LNCaP clone FGC (cell line): Measurements from ENCODE around the gene SUN1.

Experiments used
- DNase-seq: peaks from one replicate; pipeline ENCODE4 v3.0.0-alpha.2; 2011; ENCODE audit warnings: low read depth
- H3K4me3 ChIP-seq: 2 replicates; pipeline ENCODE4 v1.5.1; 2011; ENCODE audit warnings: mild to moderate bottlenecking, low read depth, low read length, control low read depth
- CTCF ChIP-seq: IDR thresholded peaks from 2 replicates; pipeline ENCODE4 v1.5.1; 2012; ENCODE audit warnings: mild to moderate bottlenecking; ENCODE audit not compliant: control insufficient read depth, insufficient read depth; ENCODE audit errors: extremely low read depth

The SUN1 gene

GRCh38 chr7:899806-900205, 67.5 kb downstream of the SUN1 start:
- no peak for DNase-seq
- H3K4me3 ChIP-seq: no peak overlapping the region
- no peak for TF ChIP-seq CTCF

GRCh38 chr7:900331-901040, 68.2 kb downstream of the SUN1 start:
- no peak for TF ChIP-seq CTCF
- no peak for DNase-seq
- no peak overlapping the region for H3K4me3 ChIP-seq

- no peak for DNase-seq
- TF ChIP-seq CTCF: no peak
- no peak overlapping the region for H3K4me3 ChIP-seq
Measured at GRCh38 chr7:901041-901387, 68.7 kb downstream of the SUN1 start.

- peak; percentile 59 for DNase-seq
- H3K4me3 ChIP-seq: no peak overlapping the region
- no peak for TF ChIP-seq CTCF
Measured at GRCh38 chr7:901388-902154, 69.3 kb downstream of the SUN1 start.

- no peak for DNase-seq
- H3K4me3 ChIP-seq: no peak overlapping the region
- no peak for TF ChIP-seq CTCF
Measured at GRCh38 chr7:902996-903395, 70.7 kb downstream of the SUN1 start.

- DNase-seq: no peak
- no peak overlapping the region for H3K4me3 ChIP-seq
- TF ChIP-seq CTCF: no peak
Measured at GRCh38 chr7:903921-904755, 71.9 kb downstream of the SUN1 start.
